GM21576 (cell line): ENCODE data around the gene IRF4.
A peak's percentile ranks its signal among the peaks of the same experiment; 100 is the strongest.

Source experiments
- ATAC-seq: cut with Tn5 transposase; IDR thresholded peaks from one replicate; pipeline ENCODE4 v1.9.1; 2021; ENCODE audit warnings: mild to moderate bottlenecking, moderate library complexity; ENCODE audit not compliant: unreplicated experiment

Gene IRF4

DNA sequence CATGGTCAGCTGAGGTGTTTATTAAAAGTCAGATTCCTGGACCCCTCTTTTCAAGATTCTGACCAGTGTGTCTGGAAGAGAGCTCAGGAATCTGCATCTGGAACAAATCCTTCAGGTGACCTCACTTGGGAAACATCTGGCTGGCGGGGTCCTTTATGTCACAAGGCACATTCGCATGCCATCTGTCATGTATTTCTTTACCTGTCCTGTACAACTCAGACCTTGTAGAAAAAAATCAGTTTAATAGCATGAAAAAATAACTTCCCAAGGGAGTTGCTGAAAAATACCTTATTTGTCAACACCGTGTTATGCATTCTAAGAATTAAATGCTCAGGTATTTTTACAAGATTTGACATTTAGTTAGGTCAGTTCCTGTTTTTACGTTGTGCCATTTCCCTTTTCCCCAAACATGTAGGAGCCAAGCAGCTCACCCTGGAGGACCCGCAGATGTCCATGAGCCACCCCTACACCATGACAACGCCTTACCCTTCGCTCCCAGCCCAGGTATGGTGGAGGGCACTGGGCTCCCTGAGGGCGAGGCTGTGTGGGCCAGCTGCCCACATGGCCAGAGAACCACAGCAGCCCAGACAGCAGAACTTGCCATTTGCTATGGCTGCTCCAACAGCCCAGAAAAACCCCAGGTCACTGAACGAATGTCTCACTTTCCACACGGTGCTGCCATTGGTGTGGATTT is 4.0 kb downstream of the IRF4 start:
- no peak for ATAC-seq

DNA sequence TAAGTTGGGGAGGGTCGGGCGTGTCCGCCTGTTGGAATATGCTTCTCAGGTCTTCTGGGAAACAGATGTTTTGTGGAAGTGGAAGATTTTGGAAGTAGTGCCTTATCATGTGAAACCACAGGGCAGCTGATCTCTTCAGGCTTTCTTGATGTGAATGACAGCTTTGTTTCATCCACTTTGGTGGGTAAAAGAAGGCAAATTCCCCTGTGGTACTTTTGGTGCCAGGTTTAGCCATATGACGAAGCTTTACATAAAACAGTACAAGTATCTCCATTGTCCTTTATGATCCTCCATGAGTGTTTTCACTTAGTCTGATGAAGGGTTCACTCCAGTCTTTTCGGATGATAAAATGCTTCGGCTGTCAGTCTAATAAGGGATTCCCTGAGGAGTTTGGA is 4.6 kb downstream of the IRF4 start:
- ATAC-seq, result no peak

DNA sequence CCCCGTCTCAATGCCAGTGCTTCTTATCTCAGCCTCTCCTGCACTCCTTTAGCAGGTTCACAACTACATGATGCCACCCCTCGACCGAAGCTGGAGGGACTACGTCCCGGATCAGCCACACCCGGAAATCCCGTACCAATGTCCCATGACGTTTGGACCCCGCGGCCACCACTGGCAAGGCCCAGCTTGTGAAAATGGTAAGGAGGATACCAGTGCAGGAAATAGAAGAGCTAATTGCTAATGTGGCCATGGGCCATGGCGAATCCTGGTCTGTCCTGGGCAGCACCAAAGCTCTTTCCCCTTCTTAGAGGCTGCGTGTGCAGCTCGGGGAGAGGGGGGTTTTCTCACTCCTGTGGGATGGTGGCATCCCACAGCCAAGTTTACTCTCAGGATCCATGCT is 5.5 kb downstream of the IRF4 start:
- ATAC-seq, result no peak

DNA sequence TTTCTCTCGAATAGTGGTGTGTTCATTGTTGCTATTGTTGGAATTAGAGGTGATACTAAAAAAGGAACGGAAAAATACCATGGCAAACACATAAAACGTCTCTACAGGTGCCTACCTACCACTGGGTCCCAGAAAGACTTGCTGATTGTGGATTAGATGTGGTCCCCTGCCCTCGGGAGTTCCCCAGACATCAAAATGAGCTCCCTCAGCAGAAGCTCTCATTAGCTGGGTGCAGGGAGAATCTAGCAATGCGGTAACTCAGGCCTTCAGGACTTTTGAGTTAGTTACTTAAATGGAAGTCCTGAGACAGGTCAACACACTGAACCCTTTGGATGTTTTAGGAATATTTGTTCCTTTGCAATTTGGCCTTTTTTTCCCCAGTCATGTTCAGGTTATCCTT is 6.1 kb downstream of the IRF4 start:
- ATAC-seq, result no peak

DNA sequence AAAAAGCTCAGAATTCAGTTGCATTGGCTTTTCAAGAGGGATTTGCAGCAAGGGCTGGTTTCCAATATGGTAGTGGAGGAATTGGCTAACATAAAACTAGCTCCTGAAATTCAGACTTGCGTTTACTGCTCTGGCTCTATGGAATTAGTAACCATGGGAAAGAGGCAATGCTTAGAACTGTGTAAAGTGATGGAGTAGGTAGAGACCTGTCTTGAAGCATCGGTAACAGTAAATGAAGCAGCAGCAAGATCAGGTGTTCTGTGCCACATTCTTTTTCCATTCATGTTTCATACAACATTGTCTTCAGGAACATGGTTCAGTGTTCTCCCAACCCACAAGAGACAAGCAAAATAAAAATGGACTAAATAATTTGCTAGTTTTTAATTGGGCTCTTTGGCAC is 6.5 kb downstream of the IRF4 start:
- no peak for ATAC-seq

DNA sequence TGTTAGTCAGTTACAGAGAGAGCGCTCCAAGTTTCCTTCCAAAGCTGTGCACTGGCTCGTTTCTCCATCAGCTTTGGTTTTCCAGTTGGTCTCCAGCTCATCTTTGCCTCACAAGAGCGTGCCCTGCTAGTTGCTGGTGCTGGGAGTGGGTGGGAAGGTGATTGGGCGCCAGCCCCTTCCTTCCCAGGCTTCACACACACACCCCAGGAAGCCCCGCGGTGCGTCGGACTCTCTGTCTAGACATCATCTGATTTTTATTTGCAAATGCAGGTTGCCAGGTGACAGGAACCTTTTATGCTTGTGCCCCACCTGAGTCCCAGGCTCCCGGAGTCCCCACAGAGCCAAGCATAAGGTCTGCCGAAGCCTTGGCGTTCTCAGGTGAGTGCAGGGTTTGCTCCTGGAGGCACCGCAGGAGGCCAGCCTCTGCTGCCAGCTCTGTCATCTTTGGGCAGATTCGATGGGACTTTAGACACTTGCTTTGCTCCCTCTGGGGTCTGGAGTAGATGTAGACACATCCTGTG is 7.1 kb downstream of the IRF4 start:
- no peak for ATAC-seq

DNA sequence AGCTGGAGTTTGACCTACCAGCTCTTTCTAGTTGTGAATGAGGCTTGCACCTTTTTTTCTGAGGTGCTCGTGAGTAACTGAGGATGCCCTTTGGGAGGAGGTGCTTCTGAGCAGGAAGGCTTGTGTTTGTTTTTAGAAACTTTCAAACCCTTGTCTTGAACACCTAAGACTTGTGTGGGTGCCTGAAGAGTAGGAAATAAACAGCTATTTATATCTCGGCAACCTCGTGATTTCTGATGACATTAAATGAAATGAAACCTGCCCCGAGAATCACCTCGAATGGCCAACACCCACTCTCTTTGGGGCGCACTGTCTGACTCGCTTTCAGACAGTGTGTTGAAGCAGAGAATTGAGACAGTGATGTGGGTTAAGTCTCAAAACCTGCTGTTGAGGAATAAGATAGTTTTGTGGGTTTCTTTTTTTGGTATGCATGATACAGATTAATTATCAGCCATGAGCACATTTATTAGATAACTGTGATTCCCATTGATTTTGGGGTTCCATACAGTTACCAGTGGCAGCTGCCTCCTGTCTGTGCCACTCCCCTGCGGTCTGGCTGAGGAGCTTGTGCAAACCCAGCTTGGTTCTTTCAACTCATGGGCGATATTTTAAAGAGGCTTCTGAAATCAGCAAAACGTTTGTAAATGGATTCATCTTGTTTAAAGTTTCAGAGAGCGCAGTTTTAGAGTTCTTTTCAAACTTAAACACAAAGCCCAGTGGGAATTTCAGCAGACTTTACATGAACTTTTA is 8.4 kb downstream of the IRF4 start:
- ATAC-seq, result peak; percentile 55

DNA sequence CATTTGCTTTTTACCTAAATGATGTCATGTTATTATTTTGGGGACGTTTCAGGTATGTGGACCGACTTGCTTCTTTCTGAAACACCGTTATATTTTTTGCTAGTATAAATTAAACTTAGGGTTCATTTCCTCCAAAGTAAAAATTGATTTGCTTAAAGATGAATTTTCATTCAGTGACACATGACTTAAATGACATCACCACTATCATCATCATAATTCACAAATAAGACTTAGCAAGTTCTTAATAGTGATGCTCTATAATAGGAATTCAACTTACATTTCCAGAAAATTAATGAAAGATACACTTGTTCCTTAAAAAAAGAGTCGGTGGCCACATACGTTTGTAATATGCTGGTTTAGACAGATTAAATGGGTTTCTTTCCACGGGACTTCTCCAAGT is 9.3 kb downstream of the IRF4 start:
- no peak for ATAC-seq

DNA sequence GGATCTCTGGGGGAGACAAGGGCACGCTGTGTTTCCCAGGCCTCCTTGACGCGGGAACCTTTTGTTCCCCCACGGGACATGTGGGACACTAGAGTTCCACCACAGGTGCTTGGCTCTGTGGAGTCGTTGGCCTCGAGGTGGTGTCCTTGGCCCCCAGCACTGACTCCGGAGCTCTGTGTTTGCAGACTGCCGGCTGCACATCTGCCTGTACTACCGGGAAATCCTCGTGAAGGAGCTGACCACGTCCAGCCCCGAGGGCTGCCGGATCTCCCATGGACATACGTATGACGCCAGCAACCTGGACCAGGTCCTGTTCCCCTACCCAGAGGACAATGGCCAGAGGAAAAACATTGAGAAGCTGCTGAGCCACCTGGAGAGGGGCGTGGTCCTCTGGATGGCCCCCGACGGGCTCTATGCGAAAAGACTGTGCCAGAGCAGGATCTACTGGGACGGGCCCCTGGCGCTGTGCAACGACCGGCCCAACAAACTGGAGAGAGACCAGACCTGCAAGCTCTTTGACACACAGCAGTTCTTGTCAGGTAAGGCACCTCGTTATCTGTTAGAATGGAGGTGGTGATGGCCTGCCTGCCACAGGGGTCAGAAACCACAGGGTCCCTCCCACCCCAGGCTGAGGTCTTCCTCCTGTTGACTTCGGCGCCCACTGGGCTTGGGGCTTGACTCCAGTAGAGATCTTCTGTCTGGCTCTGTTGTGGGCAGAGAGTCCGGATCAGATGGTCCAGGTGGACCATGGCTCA is 9.9 kb downstream of the IRF4 start:
- ATAC-seq, result no peak

DNA sequence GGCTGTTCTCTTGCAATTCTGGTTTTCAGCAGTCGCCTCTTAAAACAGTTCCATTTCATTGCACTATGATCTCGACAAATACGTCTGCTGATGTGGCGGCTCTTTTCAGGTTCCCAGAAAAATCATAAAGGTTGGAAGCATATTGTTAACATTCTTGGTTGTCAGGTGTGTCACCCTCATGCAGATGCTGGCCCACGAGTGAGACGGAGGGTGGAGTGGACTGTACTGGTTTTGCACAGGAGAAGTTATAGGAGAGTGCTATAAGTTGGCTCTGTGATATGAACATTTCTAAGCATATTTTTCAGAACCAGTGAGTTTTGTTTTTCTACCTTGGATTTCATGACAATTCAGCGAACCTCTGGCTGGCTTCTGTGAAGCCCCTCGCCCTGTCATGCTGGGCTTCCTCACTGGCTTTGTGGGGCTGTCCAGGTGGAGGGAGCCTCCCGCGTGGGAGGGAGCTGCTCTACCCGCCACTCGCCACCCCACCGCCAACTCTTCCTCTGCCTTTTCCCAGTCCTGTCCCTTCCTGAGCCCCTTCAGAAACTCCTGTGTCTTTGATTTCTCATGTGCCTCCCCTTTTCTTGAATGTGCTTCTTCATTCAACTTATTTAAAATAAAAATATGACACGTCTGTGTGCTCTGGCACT is 10.6 kb downstream of the IRF4 start:
- no peak for ATAC-seq

DNA sequence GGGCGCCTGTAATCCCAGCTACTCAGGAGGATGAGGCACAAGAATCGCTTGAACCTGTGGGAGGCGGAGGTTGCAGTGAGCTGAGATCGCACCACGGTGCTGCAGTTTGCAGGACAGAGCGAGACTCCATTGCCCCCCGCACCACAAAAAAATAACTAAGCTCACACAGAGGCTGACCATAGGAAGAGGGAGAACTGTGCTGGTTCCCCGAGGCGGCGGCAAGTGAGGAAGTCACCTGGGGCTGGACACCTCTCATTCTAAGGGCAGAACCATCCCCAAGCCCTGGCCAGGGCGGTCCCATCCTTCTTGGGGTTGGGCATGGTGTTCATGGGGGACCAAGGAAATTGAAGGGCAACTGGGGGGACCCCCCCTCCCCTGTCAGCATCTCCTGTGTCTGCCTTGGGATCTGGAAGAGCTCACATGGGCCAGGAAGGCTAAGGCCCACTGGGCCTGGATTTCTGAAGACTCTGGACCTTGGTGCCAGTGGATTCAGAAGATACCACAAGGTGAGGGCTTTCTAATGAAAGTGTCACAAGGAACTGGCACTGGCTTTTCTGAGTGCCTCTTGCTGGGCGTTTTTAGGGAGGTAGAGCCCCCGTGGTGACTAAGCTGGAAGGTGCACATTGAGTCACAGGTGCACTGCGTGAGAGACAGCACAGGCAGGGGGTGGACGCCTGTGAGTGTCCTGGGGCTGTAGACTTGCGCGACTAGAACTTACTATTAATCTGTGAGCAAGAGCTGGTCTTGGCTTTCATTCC is 11.5 kb downstream of the IRF4 start:
- no peak for ATAC-seq

DNA sequence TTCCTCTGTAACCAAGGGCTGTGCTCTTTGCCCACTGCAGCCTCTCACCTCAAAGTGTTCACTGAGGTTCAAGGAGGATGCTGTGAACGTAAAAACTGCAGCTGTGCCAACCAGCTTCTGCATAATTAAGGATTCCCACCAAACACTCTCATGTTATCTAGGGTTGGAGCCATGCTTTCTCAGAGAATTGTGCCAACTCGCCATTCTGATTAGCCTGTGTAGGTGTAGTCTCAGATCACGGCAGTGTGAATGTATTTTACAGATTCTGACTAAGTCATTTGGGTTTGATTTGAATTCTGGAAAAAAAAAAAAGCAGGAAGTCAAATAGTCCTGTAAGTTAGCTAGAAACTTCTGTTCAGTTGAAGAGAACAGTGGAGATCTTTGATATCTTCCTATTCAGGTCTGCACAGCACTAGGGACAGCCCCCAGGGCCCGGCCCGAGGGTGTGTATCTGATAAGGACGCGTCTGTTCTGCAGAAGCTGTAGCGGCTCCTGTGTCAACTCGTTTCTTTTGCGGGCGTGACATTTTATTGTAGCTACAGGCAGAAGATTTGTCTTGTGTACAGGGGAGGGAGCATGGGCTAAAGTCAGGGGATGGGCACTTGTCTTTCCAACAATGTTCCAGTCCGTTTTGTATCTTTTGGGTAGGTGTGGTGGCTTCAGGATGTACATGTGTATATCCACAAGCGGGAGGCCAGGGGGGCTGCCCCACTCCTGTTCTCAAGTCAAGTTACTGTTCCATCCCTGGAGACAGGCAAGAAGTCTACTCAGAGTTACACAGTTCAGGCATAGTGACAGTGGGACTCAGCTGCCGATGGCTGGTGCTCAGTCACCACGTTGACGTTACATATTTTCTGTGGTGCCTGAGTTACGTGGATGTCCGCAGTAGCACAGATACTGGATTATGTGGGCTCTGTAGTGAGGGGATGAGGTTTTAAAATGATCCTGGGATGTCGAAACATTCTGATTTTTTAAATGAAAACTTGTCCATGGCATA is 12.4 kb downstream of the IRF4 start:
- no peak for ATAC-seq

DNA sequence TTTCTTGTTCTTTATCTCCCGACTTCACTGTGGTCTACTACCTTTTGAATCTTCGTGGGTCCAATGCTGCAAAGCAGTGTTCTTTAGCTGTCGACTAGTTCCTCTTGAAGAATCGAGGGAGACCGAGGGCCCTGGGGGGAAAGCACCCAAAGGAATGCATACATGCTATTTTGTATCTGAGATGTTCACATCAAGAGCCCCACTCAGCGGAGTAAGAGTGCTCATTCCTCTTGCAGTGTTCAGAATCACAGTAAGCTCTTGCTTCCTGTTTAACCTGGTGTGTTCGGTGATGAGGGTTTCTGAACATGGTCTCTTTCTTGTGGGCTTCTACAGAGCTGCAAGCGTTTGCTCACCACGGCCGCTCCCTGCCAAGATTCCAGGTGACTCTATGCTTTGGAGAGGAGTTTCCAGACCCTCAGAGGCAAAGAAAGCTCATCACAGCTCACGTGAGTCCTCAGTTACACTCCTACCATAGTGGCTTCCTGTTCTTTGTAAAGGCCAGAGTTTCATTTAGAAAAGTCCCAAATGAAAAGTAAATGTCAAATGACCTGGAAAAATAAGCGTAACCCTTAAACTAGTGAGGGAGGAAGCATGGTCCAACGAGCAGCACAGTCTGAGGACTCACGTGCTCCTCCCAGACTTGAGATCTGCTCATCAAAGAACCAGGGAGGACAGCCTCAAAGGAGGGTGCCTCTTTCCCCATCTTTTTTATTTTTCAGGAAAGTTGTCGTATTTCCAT is 13.3 kb downstream of the IRF4 start:
- ATAC-seq, result no peak

DNA sequence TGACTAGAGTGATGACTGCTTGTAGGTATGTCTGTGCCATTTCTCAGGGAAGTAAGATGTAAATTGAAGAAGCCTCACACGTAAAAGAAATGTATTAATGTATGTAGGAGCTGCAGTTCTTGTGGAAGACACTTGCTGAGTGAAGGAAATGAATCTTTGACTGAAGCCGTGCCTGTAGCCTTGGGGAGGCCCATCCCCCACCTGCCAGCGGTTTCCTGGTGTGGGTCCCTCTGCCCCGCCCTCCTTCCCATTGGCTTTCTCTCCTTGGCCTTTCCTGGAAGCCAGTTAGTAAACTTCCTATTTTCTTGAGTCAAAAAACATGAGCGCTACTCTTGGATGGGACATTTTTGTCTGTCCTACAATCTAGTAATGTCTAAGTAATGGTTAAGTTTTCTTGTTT is 16.6 kb downstream of the IRF4 start:
- ATAC-seq, result no peak

DNA sequence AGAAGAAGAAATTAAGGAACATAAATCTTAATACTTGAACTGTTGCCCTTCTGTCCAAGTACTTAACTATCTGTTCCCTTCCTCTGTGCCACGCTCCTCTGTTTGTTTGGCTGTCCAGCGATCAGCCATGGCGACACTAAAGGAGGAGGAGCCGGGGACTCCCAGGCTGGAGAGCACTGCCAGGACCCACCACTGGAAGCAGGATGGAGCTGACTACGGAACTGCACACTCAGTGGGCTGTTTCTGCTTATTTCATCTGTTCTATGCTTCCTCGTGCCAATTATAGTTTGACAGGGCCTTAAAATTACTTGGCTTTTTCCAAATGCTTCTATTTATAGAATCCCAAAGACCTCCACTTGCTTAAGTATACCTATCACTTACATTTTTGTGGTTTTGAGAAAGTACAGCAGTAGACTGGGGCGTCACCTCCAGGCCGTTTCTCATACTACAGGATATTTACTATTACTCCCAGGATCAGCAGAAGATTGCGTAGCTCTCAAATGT is 17.1 kb downstream of the IRF4 start:
- ATAC-seq, result no peak

DNA sequence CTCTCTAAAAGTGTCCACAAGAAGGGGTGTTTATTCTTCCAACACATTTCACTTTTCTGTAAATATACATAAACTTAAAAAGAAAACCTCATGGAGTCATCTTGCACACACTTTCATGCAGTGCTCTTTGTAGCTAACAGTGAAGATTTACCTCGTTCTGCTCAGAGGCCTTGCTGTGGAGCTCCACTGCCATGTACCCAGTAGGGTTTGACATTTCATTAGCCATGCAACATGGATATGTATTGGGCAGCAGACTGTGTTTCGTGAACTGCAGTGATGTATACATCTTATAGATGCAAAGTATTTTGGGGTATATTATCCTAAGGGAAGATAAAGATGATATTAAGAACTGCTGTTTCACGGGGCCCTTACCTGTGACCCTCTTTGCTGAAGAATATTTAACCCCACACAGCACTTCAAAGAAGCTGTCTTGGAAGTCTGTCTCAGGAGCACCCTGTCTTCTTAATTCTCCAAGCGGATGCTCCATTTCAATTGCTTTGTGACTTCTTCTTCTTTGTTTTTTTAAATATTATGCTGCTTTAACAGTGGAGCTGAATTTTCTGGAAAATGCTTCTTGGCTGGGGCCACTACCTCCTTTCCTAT is 17.9 kb downstream of the IRF4 start:
- no peak for ATAC-seq

DNA sequence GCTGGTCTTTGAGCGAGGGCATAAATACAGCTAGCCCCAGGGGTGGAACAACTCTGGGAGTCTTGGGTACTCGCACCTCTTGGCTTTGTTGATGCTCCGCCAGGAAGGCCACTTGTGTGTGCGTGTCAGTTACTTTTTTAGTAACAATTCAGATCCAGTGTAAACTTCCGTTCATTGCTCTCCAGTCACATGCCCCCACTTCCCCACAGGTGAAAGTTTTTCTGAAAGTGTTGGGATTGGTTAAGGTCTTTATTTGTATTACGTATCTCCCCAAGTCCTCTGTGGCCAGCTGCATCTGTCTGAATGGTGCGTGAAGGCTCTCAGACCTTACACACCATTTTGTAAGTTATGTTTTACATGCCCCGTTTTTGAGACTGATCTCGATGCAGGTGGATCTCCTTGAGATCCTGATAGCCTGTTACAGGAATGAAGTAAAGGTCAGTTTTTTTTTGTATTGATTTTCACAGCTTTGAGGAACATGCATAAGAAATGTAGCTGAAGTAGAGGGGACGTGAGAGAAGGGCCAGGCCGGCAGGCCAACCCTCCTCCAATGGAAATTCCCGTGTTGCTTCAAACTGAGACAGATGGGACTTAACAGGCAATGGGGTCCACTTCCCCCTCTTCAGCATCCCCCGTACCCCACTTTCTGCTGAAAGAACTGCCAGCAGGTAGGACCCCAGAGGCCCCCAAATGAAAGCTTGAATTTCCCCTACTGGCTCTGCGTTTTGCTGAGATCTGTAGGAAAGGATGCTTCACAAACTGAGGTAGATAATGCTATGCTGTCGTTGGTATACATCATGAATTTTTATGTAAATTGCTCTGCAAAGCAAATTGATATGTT is 19.2 kb downstream of the IRF4 start:
- no peak for ATAC-seq
